Measurements from ENCODE around the gene YIPF5. TPM values are rescaled to one million over a fixed set of nuclear protein-coding genes. Genes with fewer than 3 reads are reported as not detected.

The YIPF5 gene
- total and polyA plus RNA-seq, 2 of the 4 experiments (the other 2 are of a cell fraction), result 64.4 to 172 TPM

DNA sequence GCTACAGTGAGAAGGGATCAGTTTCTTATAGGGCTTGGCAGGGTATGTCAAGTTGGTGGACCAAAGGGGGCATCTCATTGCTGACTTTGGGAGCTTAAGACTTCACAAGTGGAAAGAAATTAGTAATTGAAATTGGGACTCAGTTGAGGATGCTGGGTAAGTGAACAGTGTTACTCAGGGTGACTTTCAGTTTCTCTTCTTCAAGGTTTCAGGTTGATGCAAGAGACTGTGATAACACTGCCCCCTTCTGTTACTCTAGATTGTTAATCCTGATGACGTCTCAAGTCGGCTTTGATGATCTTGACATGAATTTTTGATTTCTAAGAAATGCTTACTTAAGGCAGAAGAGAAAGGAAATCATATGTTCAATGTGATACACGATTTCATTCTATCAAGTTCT lies 21.5 kb upstream of the YIPF5 start:
- peak overlapping the region; percentile 65 for H2AFZ ChIP-seq (replicated peaks; ENCODE audit: low read length, poor library complexity)
- peak overlapping the region; percentile 88 for H2BK20ac ChIP-seq (ENCODE audit: low read depth, low read length)
- H3K4ac ChIP-seq (ENCODE audit: low read depth, low read length), result peak overlapping the region; percentile 68; the same call in 1 of the 2 replicates
- peak; percentile 87 for DNase-seq
- H3K27me3 ChIP-seq (ENCODE audit: control insufficient read depth, insufficient read depth, low read length), result no peaks in the 10 kb centered on the region
- POLR2A ChIA-PET (ENCODE audit: unreplicated experiment), result no interaction called here
- CTCF ChIA-PET, result interaction anchor here (0.7 kb wide), 1 partner anchor 26 kb away, joined by 3 read pairs; no protein-coding TSS in a partner anchor
- H2BK120ac ChIP-seq (ENCODE audit: low read depth, low read length), result peak overlapping the region; percentile 78; the same call in 1 of the 2 replicates
- dilution Hi-C loops (cut with HindIII; ENCODE audit: low sequenced_read_pairs, unreplicated experiment) (no loop called here), intact Hi-C loops (cut with micrococcal nuclease) (no loop called here), in situ Hi-C loops (cut with MboI; ENCODE audit: low sequenced_read_pairs) (loop anchor here (25.0 kb wide), 1 partner anchor 1180 kb away; no protein-coding TSS in a partner anchor)
- H3K14ac ChIP-seq (replicated peaks; ENCODE audit: low read depth, low read length), result 0 out of 2 replicates have a peak overlapping the region, but pooled peaks have one; percentile 77
- peak; percentile 46 for ATAC-seq (ENCODE audit: low read depth)
- H2AK5ac ChIP-seq (ENCODE audit: low read depth, low read length), result 0 out of 2 replicates have a peak overlapping the region, but pooled peaks have one; percentile 38
- no peaks in the 10 kb centered on the region for H4K20me1 ChIP-seq (ENCODE audit: insufficient read depth, low read length)
- peaks cover 12% of the 10 kb centered on the region for H3K4me1 ChIP-seq (ENCODE audit: control insufficient read depth, insufficient read depth, low read length)
- H3K23ac ChIP-seq (ENCODE audit: low read depth, low read length), result no peak overlapping the region
- TF ChIP-seq SMC3 (IDR thresholded peaks at IDR 0.05; ENCODE audit: low read depth, low read length) (peak; percentile 44; the same call in 1 of the 2 replicates), CEBPB (IDR thresholded peaks at IDR 0.05; ENCODE audit: low read depth, low read length) (peak; percentile 80), CHD1 (IDR thresholded peaks at IDR 0.05; ENCODE audit: low read depth, low read length) (no peak), MAZ (IDR thresholded peaks at IDR 0.05; ENCODE audit: borderline replicate concordance, low read depth, low read length) (no peak), MAFK (IDR thresholded peaks at IDR 0.05; ENCODE audit: low read depth, low read length) (peak; percentile 18; the same call in 1 of the 2 replicates), RAD21 (IDR thresholded peaks at IDR 0.05; ENCODE audit: low read length) (peak; percentile 64)
- TF ChIP-seq, protein P1, sequence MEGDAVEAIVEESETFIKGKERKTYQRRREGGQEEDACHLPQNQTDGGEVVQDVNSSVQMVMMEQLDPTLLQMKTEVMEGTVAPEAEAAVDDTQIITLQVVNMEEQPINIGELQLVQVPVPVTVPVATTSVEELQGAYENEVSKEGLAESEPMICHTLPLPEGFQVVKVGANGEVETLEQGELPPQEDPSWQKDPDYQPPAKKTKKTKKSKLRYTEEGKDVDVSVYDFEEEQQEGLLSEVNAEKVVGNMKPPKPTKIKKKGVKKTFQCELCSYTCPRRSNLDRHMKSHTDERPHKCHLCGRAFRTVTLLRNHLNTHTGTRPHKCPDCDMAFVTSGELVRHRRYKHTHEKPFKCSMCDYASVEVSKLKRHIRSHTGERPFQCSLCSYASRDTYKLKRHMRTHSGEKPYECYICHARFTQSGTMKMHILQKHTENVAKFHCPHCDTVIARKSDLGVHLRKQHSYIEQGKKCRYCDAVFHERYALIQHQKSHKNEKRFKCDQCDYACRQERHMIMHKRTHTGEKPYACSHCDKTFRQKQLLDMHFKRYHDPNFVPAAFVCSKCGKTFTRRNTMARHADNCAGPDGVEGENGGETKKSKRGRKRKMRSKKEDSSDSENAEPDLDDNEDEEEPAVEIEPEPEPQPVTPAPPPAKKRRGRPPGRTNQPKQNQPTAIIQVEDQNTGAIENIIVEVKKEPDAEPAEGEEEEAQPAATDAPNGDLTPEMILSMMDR (conservative IDR thresholded peaks at IDR 0.05; ENCODE audit: low read depth, low read length), result peak; percentile 64
- no peak overlapping the region for H2AK9ac ChIP-seq (replicated peaks; ENCODE audit: low read depth, low read length, poor library complexity)
- H3K9ac ChIP-seq (ENCODE audit: low read depth, low read length), result peak overlapping the region; percentile 69; the same call in 1 of the 2 replicates
- H2BK5ac ChIP-seq (ENCODE audit: low read depth, low read length, poor library complexity, severe bottlenecking), result peak overlapping the region; percentile 55
- H3K18ac ChIP-seq (ENCODE audit: low read depth, low read length), result peak overlapping the region; percentile 95
- no peaks in the 10 kb centered on the region for H3K9me3 ChIP-seq (ENCODE audit: control insufficient read depth, insufficient read depth, low read length)
- H4K5ac ChIP-seq (ENCODE audit: low read depth, low read length), result peak overlapping the region; percentile 99
- H3K79me1 ChIP-seq (ENCODE audit: low read depth in 1 of 2, low read length in 2 of 2), result no peaks in the 10 kb centered on the region
- peak overlapping the region; percentile 62; the same call in 2 of the 3 replicates for H2BK15ac ChIP-seq (ENCODE audit: low read depth, low read length)
- WGBS, 2 experiments (ENCODE audit: extremely low coverage in 2 of 2, insufficient read length in 1 of 2), result no CpG with 5 or more reads among the region's 3 CpGs
- peak overlapping the region; percentile 37; the same call in 1 of the 2 replicates for H3K27ac ChIP-seq (ENCODE audit: insufficient read depth, low read length)
- no peaks in the 10 kb centered on the region for H3K9me1 ChIP-seq (ENCODE audit: insufficient read depth, low read length)
- no TSS peak for BruUV-seq (replicated peaks)
- peak overlapping the region; percentile 75; the same call in 1 of the 2 replicates for H3K56ac ChIP-seq (ENCODE audit: extremely low read depth, insufficient read depth, low read length)
- peak overlapping the region; percentile 48 to 92; a peak in 2 of 4 replicates for H4K8ac ChIP-seq (ENCODE audit: low read depth in 2 of 2, low read length in 2 of 2)
- H3K36me3 ChIP-seq (ENCODE audit: control insufficient read depth, insufficient read depth, low read length), result no peaks in the 10 kb centered on the region
- peak overlapping the region; percentile 49; the same call in 1 of the 2 replicates for H4K91ac ChIP-seq (ENCODE audit: insufficient read depth, low read depth, low read length)
- peak overlapping the region; percentile 41; the same call in 1 of the 2 replicates for H3K4me3 ChIP-seq (ENCODE audit: insufficient read depth, low read depth, low read length)
- peak overlapping the region; percentile 99 for H3K4me2 ChIP-seq (ENCODE audit: low read depth, low read length)

Data from IMR-90 (cell line).